Skeletal muscle tissue (tissue), 4 donors: Measurements from ENCODE around the gene GUCY1A2. TPM values are rescaled to one million over a fixed set of nuclear protein-coding genes. Genes with fewer than 3 reads are reported as not detected.

Source experiments
- H3K27ac ChIP-seq: one replicate; pipeline ENCODE4 v1.7.0; 2013; ENCODE audit warnings: mild to moderate bottlenecking, low read depth, low read length, inconsistent platforms
- H3K27me3 ChIP-seq, 3 donors: one replicate each; pipeline ENCODE4 v1.7.0; 2013; ENCODE audit warnings: low read length in 3 of 3; ENCODE audit not compliant: control insufficient read depth in 3 of 3, insufficient read depth in 3 of 3
- H3K36me3 ChIP-seq, 3 donors: one replicate each; pipeline ENCODE4 v1.7.0; 2013; ENCODE audit warnings: low read length in 3 of 3; ENCODE audit not compliant: control insufficient read depth in 3 of 3, insufficient read depth in 3 of 3
- H3K4me1 ChIP-seq, 3 donors: one replicate each; pipeline ENCODE4 v1.7.0; 2013; ENCODE audit warnings: low read length in 3 of 3, mild to moderate bottlenecking in 3 of 3; ENCODE audit not compliant: control insufficient read depth in 3 of 3, insufficient read depth in 3 of 3
- H3K4me3 ChIP-seq, 3 donors: one replicate each; pipeline ENCODE4 v1.7.0; 2013; ENCODE audit warnings: low read length in 3 of 3
- H3K9ac ChIP-seq, 3 donors: one replicate each; pipeline ENCODE4 v1.7.0; 2013; ENCODE audit warnings: low read length in 3 of 3, mild to moderate bottlenecking in 3 of 3, moderate library complexity in 2 of 3, low read depth in 1 of 3
- H3K9me3 ChIP-seq, 3 donors: one replicate each; pipeline ENCODE4 v1.7.0; 2013; ENCODE audit warnings: low read length in 3 of 3; ENCODE audit not compliant: control insufficient read depth in 3 of 3
- total RNA-seq: library from RNA; depleted of rRNA; stranded (reverse); fragments of >200 nt; gene quantifications from one replicate; pipeline ENCODE4 v1.2.3, GENCODE V29; 2014
- donor health status: Osteomylitis.

The GUCY1A2 gene
- total RNA-seq, 1 donor from 2014 or later, result 15.7 TPM

- Histone ChIP-seq H3K9me3 (no peaks in the 10 kb centered on the region), H3K9ac (no peak overlapping the region), H3K4me3 (no peak overlapping the region), H3K27ac (no peak overlapping the region), H3K27me3 (no peaks in the 10 kb centered on the region), H3K4me1 (no peaks in the 10 kb centered on the region), H3K36me3 (no peaks in the 10 kb centered on the region)
Measured at GRCh38 chr11:106670069-106670468, 348.2 kb downstream of the GUCY1A2 start.

GRCh38 chr11:106668147-106668546 lies 350.1 kb downstream of the GUCY1A2 start:
- H3K9ac ChIP-seq, result no peak overlapping the region
- no peaks in the 10 kb centered on the region for H3K36me3 ChIP-seq
- H3K27me3 ChIP-seq, result no peaks in the 10 kb centered on the region

DNA sequence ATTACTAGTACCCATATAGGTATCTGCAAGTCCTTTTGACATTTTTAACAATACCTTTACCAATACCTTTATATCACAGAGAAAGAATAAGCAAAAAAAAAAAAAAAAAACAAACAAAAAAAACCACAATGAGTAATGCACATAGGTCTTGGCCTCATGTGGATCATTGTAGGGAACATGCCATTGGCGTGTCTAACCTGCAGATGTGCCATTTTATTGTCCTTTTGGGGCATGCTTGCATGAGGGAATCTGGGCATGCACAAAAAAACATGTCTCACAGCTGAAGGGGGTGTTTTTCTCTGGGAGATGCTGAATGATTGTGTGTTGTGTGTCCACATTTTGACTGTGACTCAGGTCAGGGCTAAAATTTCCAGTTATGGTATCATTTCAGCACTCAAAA lies 361.6 kb downstream of the GUCY1A2 start:
- Histone ChIP-seq H3K9ac (no peak overlapping the region), H3K9me3 (peaks cover 0 to 6% (median 2%) of the 10 kb centered on the region in 3 donors), H3K27ac (no peak overlapping the region), H3K36me3 (no peaks in the 10 kb centered on the region), H3K27me3 (no peaks in the 10 kb centered on the region), H3K4me3 (no peak overlapping the region), H3K4me1 (no peaks in the 10 kb centered on the region)

More at GRCh38 chr11:106668147-106668546, 350.1 kb downstream of the GUCY1A2 start:
- Histone ChIP-seq H3K27ac (no peak overlapping the region), H3K4me1 (no peaks in the 10 kb centered on the region), H3K4me3 (no peak overlapping the region), H3K9me3 (no peaks in the 10 kb centered on the region)

- Histone ChIP-seq H3K4me3 (no peak overlapping the region), H3K36me3 (no peaks in the 10 kb centered on the region), H3K4me1 (no peaks in the 10 kb centered on the region), H3K27me3 (no peaks in the 10 kb centered on the region), H3K9ac (no peak overlapping the region), H3K9me3 (no peaks in the 10 kb centered on the region), H3K27ac (no peak overlapping the region)
Measured at GRCh38 chr11:106644824-106645223, 373.5 kb downstream of the GUCY1A2 start.

GRCh38 chr11:106642331-106642730 lies 375.9 kb downstream of the GUCY1A2 start:
- H3K27me3 ChIP-seq, result no peaks in the 10 kb centered on the region
- H3K4me3 ChIP-seq, result no peak overlapping the region
- no peak overlapping the region for H3K9ac ChIP-seq
- H3K9me3 ChIP-seq, result no peaks in the 10 kb centered on the region
- no peak overlapping the region for H3K27ac ChIP-seq
- H3K36me3 ChIP-seq, result no peaks in the 10 kb centered on the region
- no peaks in the 10 kb centered on the region for H3K4me1 ChIP-seq

DNA sequence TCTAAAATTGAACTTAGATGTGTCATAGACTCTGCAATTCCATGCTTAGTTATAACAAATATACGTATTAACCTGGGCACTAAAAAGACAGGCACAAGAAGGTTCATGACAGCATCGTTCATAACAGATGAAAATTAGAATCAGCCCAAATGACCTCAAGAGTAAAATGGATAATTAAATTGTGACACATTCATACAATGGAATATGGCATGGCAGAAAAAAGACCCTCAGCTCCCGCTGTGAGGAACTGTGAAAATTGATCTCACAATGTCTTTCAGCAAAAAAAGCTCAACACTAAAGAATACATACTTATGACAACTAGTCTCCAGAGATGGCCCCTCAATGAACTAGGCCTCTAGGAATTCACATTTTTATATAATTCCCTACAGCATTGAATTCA lies 386.0 kb downstream of the GUCY1A2 start:
- no peaks in the 10 kb centered on the region for H3K4me1 ChIP-seq
- H3K9ac ChIP-seq, result no peak overlapping the region
- H3K27ac ChIP-seq, result no peak overlapping the region
- H3K9me3 ChIP-seq, result no peaks in the 10 kb centered on the region
- no peak overlapping the region for H3K4me3 ChIP-seq
- no peaks in the 10 kb centered on the region for H3K27me3 ChIP-seq
- no peaks in the 10 kb centered on the region for H3K36me3 ChIP-seq

GRCh38 chr11:106627694-106628093 lies 390.6 kb downstream of the GUCY1A2 start:
- H3K27ac ChIP-seq, result no peak overlapping the region
- no peak overlapping the region for H3K9ac ChIP-seq
- H3K9me3 ChIP-seq, result no peaks in the 10 kb centered on the region
- no peaks in the 10 kb centered on the region for H3K4me1 ChIP-seq
- no peaks in the 10 kb centered on the region for H3K27me3 ChIP-seq
- no peaks in the 10 kb centered on the region for H3K36me3 ChIP-seq
- no peak overlapping the region for H3K4me3 ChIP-seq

GRCh38 chr11:106625566-106625965 lies 392.7 kb downstream of the GUCY1A2 start:
- no peak overlapping the region for H3K27ac ChIP-seq

GRCh38 chr11:106624377-106624776 lies 393.9 kb downstream of the GUCY1A2 start:
- Histone ChIP-seq H3K27ac (no peak overlapping the region), H3K4me3 (no peak overlapping the region), H3K9ac (no peak overlapping the region), H3K9me3 (no peaks in the 10 kb centered on the region), H3K27me3 (no peaks in the 10 kb centered on the region), H3K36me3 (no peaks in the 10 kb centered on the region), H3K4me1 (no peaks in the 10 kb centered on the region)

More at GRCh38 chr11:106625566-106625965, 392.7 kb downstream of the GUCY1A2 start:
- H3K9ac ChIP-seq, result no peak overlapping the region
- no peaks in the 10 kb centered on the region for H3K27me3 ChIP-seq
- no peaks in the 10 kb centered on the region for H3K36me3 ChIP-seq
- H3K9me3 ChIP-seq, result no peaks in the 10 kb centered on the region
- H3K4me1 ChIP-seq, result no peaks in the 10 kb centered on the region
- no peak overlapping the region for H3K4me3 ChIP-seq
